ENCODE data around the gene ACYP2.

GRCh38 chr2:54271189-54271588, 155.8 kb downstream of the ACYP2 start:
- no peak for TF ChIP-seq CTCF (IDR thresholded peaks at IDR 0.05)
- TF ChIP-seq POLR2A (IDR thresholded peaks at IDR 0.05), result no peak
